Limb (tissue), 2 donors: ENCODE data around the gene MORC2.

Experiments
- DNase-seq, 2 donors: peaks; one replicate each; pipeline ENCODE4 v3.0.0-alpha.2; 2016; ENCODE audit errors: extremely low spot score in 2 of 2

MORC2 gene

GRCh38 chr22:30922151-30922611, 46.4 kb downstream of the MORC2 start:
- DNase-seq, result peak; percentile 68 to 78

GRCh38 chr22:30921108-30921507, 47.5 kb downstream of the MORC2 start:
- DNase-seq, result no peak

- DNase-seq, result peak; percentile 62 to 89
These were observed 48.2 kb downstream of the MORC2 start for GRCh38 chr22:30920407-30920806.

- no peak for DNase-seq
These were observed 48.6 kb downstream of the MORC2 start for GRCh38 chr22:30919973-30920372.

GRCh38 chr22:30918761-30919160, 49.8 kb downstream of the MORC2 start:
- no peak for DNase-seq

GRCh38 chr22:30910358-30910757, 58.2 kb downstream of the MORC2 start:
- DNase-seq, result no peak

GRCh38 chr22:30909306-30909705, 59.3 kb downstream of the MORC2 start:
- DNase-seq, result no peak

- DNase-seq, result no peak
These were observed 60.5 kb downstream of the MORC2 start for GRCh38 chr22:30908051-30908461.

GRCh38 chr22:30906946-30907345, 61.6 kb downstream of the MORC2 start:
- no peak for DNase-seq

- no peak for DNase-seq
These were observed 62.2 kb downstream of the MORC2 start for GRCh38 chr22:30906411-30906810.

GRCh38 chr22:30905696-30906341, 62.8 kb downstream of the MORC2 start:
- DNase-seq, result peak in 1 of 2 donors; percentile 23

GRCh38 chr22:30903876-30904460, 64.6 kb downstream of the MORC2 start:
- DNase-seq, result no peak

- DNase-seq, result no peak
These were observed 65.8 kb downstream of the MORC2 start for GRCh38 chr22:30902496-30903357.

- no peak for DNase-seq
These were observed 74.2 kb downstream of the MORC2 start for GRCh38 chr22:30894371-30894740.

- no peak for DNase-seq
These were observed 74.9 kb downstream of the MORC2 start for GRCh38 chr22:30893434-30894370.

GRCh38 chr22:30892731-30893221, 75.8 kb downstream of the MORC2 start:
- no peak for DNase-seq

GRCh38 chr22:30892286-30892685, 76.3 kb downstream of the MORC2 start:
- no peak for DNase-seq

GRCh38 chr22:30891781-30892180, 76.8 kb downstream of the MORC2 start:
- DNase-seq, result no peak

GRCh38 chr22:30891443-30891755, 77.2 kb downstream of the MORC2 start:
- DNase-seq, result no peak

- DNase-seq, result peak in 1 of 2 donors; percentile 44
These were observed 77.7 kb downstream of the MORC2 start for GRCh38 chr22:30890686-30891442.
